Measurements from ENCODE around the gene ADAMTS12.

ADAMTS12 gene

DNA sequence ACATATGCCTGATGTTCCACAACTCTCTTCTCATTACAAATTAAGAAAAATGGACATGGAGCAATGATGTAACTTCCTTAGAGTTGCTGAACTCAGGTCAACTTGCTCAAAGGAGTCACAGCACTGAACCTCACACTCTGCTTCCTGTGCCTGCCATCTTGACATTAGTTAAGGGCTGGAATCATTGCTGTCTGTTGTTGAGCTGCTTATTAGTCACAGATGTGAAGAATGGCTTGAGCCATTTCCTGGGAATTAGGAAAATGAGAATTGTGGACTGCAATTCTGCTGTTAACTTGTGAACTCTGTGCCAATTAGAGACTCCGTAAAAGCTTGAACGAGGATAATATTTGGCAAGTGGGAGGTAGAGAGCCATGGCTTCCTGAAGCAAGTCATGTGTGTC lies 212.0 kb downstream of the ADAMTS12 start:
- Histone ChIP-seq H3K4me3 (ENCODE audit: low read depth in 1 of 2, low read length in 1 of 2) (no peak overlapping the region), H3K4me1 (ENCODE audit: control insufficient read depth in 1 of 2, insufficient read depth in 1 of 2, low read depth in 1 of 2, low read length in 1 of 2) (peaks cover 0 to 9% of the 10 kb centered on the region in 2 experiments), H3K9me3 (no peaks in the 10 kb centered on the region), H3K36me3 (no peaks in the 10 kb centered on the region), H3K27me3 (no peaks in the 10 kb centered on the region), H3K27ac (no peak overlapping the region)
- TF ChIP-seq, protein P1, sequence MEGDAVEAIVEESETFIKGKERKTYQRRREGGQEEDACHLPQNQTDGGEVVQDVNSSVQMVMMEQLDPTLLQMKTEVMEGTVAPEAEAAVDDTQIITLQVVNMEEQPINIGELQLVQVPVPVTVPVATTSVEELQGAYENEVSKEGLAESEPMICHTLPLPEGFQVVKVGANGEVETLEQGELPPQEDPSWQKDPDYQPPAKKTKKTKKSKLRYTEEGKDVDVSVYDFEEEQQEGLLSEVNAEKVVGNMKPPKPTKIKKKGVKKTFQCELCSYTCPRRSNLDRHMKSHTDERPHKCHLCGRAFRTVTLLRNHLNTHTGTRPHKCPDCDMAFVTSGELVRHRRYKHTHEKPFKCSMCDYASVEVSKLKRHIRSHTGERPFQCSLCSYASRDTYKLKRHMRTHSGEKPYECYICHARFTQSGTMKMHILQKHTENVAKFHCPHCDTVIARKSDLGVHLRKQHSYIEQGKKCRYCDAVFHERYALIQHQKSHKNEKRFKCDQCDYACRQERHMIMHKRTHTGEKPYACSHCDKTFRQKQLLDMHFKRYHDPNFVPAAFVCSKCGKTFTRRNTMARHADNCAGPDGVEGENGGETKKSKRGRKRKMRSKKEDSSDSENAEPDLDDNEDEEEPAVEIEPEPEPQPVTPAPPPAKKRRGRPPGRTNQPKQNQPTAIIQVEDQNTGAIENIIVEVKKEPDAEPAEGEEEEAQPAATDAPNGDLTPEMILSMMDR (IDR thresholded peaks at IDR 0.05), result no peak

DNA sequence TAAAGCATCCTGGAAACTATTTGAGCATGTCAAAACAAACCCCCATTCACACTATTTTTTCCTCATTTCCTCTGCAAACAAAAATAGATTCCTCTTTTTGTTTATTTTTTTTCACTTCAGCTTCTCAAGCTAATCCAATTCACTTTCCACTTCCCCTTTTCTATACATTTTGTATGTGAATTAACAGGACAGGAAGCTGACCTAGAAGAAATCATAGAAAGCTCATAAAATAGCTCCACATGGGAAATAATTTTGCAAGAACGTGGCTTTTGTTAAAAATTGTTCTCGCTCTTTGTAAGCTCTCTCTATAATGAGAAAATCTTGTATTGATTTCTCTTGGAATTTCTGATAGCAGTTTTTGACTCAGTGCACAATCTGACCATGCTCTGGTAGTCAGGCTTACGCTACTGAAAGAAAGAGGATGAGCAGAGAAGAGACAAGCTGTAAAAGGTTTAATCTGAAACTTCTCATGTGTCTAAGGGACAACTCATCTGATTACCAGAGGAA lies 215.8 kb downstream of the ADAMTS12 start:
- H3K27ac ChIP-seq, result no peak overlapping the region
- no peak overlapping the region for H3K4me3 ChIP-seq (ENCODE audit: low read depth in 1 of 2, low read length in 1 of 2)
- H3K27me3 ChIP-seq, result no peaks in the 10 kb centered on the region
- H3K4me1 ChIP-seq (ENCODE audit: control insufficient read depth in 1 of 2, insufficient read depth in 1 of 2, low read depth in 1 of 2, low read length in 1 of 2), result peaks cover 0 to 9% of the 10 kb centered on the region in 2 experiments
- no peaks in the 10 kb centered on the region for H3K36me3 ChIP-seq
- H3K9me3 ChIP-seq, result no peaks in the 10 kb centered on the region
- TF ChIP-seq, protein P1 (IDR thresholded peaks at IDR 0.05), result no peak

DNA sequence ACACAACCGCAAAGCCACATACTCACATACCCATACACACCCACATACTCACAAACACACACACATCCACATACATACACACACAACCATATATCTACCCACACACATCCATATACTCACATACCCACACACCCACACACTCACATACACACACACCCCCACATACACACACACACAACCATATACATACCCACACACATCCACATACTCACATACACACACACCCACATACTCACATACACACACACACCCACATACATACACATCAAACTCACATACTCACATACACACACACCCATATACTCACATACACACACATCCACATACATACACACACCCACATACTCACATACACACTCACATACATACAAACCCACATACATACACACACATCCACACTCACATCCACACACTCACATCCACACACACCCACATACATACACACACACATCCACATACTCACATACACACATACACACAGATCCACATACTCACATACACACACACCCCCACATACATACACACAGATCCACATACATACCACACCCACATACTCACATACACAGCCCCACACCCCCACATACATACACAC lies 220.0 kb downstream of the ADAMTS12 start:
- Histone ChIP-seq H3K27me3 (no peaks in the 10 kb centered on the region), H3K27ac (no peak overlapping the region), H3K36me3 (no peaks in the 10 kb centered on the region), H3K9me3 (no peaks in the 10 kb centered on the region), H3K4me3 (ENCODE audit: low read depth in 1 of 2, low read length in 1 of 2) (no peak overlapping the region), H3K4me1 (ENCODE audit: control insufficient read depth in 1 of 2, insufficient read depth in 1 of 2, low read depth in 1 of 2, low read length in 1 of 2) (peaks cover 0 to 9% of the 10 kb centered on the region in 2 experiments)
- TF ChIP-seq, protein P1 (IDR thresholded peaks at IDR 0.05), result no peak

DNA sequence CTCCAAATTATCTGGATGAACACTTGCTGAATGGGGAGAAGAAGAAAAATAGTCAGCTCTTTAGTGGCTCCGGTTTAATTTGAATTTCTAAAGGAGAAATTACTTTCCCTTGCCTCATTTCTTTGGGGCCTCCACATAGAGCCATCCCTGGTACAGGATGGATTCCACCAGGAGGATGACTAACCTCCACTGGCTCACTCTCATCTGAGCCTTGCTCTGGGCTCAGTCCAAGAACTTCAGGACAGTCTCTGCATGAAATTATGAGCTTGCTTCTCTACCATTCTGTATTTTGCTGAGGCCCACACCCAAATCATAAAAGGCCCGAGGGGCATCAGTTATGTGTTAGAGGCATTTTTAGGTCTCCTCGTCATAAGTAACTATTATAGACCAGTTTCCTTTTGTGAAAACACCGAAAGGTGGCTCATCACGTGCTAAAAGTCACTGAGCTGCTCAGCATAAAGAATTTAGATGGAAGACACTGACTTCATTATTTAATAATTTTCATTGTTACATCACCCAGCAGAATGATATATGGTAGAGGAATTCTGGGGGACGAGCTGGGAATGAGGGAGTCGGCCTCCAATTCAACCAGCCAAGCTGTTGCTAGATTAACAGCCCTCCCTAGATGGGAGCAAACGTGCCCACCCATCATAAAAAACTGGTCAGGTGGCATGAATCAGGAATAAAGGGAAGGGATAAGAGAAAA lies 228.9 kb downstream of the ADAMTS12 start:
- Histone ChIP-seq H3K36me3 (no peaks in the 10 kb centered on the region), H3K27me3 (no peaks in the 10 kb centered on the region), H3K9me3 (no peaks in the 10 kb centered on the region), H3K4me1 (ENCODE audit: control insufficient read depth in 1 of 2, insufficient read depth in 1 of 2, low read depth in 1 of 2, low read length in 1 of 2) (no peaks in the 10 kb centered on the region), H3K27ac (no peak overlapping the region), H3K4me3 (ENCODE audit: low read depth in 1 of 2, low read length in 1 of 2) (no peak overlapping the region)
- TF ChIP-seq, protein P1 (IDR thresholded peaks at IDR 0.05), result no peak

DNA sequence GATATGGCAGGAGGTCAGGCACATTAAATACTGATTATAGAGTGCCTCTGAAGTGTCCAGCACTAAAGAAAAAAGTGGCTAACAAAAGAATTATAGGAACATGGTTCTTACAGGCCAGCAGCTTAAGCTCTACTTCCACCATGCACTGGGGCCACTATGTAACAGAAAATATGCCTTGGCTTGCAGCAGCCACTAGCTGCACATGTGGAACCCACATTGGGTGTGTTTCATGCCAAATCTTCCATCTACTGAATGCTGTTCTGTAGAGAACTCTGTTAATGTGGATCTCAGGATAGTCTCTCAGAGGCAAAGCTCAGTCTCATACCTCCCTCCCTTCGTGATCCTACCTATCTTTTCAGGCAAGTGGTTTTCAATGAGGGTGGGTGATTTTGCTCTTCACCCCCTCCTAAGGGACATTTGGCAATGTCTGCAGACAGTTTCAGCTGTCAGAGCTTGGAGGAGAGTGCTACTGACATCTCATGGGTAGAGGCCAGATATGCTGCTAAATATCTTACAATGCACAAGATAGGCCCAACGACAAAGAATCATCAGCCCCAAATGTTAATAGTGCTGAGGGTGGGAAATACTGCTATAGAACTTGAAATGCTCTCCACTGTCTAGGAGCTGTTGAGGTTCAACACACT lies 232.1 kb downstream of the ADAMTS12 start:
- H3K27me3 ChIP-seq, result no peaks in the 10 kb centered on the region
- H3K36me3 ChIP-seq, result no peaks in the 10 kb centered on the region
- H3K4me1 ChIP-seq (ENCODE audit: control insufficient read depth in 1 of 2, insufficient read depth in 1 of 2, low read depth in 1 of 2, low read length in 1 of 2), result no peaks in the 10 kb centered on the region
- no peak overlapping the region for H3K4me3 ChIP-seq (ENCODE audit: low read depth in 1 of 2, low read length in 1 of 2)
- TF ChIP-seq, protein P1 (IDR thresholded peaks at IDR 0.05), result no peak
- H3K27ac ChIP-seq, result no peak overlapping the region
- no peaks in the 10 kb centered on the region for H3K9me3 ChIP-seq
